HL-60 (cell line): ENCODE data around the gene PNKP.

Source experiments
- DNase-seq, 2 experiments: peaks; one replicate each; pipeline ENCODE4 v3.0.0-alpha.2; 2010 to 2020; ENCODE audit warnings: low read depth in 1 of 2, low spot score in 1 of 2
- H3K27ac ChIP-seq: fragments of 250-450 bp; sonication (Bioruptor Pico); replicated peaks from 2 replicates; pipeline ENCODE4 v1.5.1; 2020; ENCODE audit warnings: mild to moderate bottlenecking, moderate library complexity
- H3K27me3 ChIP-seq: fragments of 250-450 bp; sonication (Bioruptor Pico); 2 replicates; pipeline ENCODE4 v1.5.1; 2021; ENCODE audit warnings: mild to moderate bottlenecking, moderate library complexity; ENCODE audit not compliant: insufficient read depth, poor library complexity, severe bottlenecking
- H3K4me3 ChIP-seq: replicated peaks from 2 replicates; pipeline ENCODE4 v1.5.1; 2011; ENCODE audit warnings: mild to moderate bottlenecking, control low read depth, low read length; ENCODE audit not compliant: insufficient read depth
- GABPA ChIP-seq: IDR thresholded peaks from 2 replicates; pipeline ENCODE4 v1.6.1; 2012; ENCODE audit warnings: low read depth
- POLR2AphosphoS5 ChIP-seq: IDR thresholded peaks from 2 replicates; pipeline ENCODE4 v1.6.1; 2012; ENCODE audit warnings: low read depth
- REST ChIP-seq: IDR thresholded peaks from 2 replicates; pipeline ENCODE4 v1.6.1; 2012; ENCODE audit warnings: low read depth; ENCODE audit not compliant: insufficient replicate concordance
- SPI1 ChIP-seq: IDR thresholded peaks from 2 replicates; pipeline ENCODE4 v1.6.1; 2012; ENCODE audit warnings: low read depth, mild to moderate bottlenecking, borderline replicate concordance
- TF ChIP-seq, protein P1 (sequence below): IDR thresholded peaks from one replicate; pipeline ENCODE4 v1.5.1; 2011; ENCODE audit warnings: low read length, control low read depth, inconsistent platforms; ENCODE audit not compliant: insufficient read depth

PNKP gene

GRCh38 chr19:49889687-49890348 lies 22.4 kb upstream of the PNKP start:
- DNase-seq, result peak; percentile 58 to 61
- TF ChIP-seq REST, result no peak
- no peak for TF ChIP-seq SPI1
- TF ChIP-seq, protein P1, sequence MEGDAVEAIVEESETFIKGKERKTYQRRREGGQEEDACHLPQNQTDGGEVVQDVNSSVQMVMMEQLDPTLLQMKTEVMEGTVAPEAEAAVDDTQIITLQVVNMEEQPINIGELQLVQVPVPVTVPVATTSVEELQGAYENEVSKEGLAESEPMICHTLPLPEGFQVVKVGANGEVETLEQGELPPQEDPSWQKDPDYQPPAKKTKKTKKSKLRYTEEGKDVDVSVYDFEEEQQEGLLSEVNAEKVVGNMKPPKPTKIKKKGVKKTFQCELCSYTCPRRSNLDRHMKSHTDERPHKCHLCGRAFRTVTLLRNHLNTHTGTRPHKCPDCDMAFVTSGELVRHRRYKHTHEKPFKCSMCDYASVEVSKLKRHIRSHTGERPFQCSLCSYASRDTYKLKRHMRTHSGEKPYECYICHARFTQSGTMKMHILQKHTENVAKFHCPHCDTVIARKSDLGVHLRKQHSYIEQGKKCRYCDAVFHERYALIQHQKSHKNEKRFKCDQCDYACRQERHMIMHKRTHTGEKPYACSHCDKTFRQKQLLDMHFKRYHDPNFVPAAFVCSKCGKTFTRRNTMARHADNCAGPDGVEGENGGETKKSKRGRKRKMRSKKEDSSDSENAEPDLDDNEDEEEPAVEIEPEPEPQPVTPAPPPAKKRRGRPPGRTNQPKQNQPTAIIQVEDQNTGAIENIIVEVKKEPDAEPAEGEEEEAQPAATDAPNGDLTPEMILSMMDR, result no peak
- TF ChIP-seq GABPA, result no peak
- no peak for TF ChIP-seq POLR2AphosphoS5
- H3K4me3 ChIP-seq, result no peak overlapping the region
- no peak overlapping the region for H3K27ac ChIP-seq
- no peaks in the 10 kb centered on the region for H3K27me3 ChIP-seq

DNA sequence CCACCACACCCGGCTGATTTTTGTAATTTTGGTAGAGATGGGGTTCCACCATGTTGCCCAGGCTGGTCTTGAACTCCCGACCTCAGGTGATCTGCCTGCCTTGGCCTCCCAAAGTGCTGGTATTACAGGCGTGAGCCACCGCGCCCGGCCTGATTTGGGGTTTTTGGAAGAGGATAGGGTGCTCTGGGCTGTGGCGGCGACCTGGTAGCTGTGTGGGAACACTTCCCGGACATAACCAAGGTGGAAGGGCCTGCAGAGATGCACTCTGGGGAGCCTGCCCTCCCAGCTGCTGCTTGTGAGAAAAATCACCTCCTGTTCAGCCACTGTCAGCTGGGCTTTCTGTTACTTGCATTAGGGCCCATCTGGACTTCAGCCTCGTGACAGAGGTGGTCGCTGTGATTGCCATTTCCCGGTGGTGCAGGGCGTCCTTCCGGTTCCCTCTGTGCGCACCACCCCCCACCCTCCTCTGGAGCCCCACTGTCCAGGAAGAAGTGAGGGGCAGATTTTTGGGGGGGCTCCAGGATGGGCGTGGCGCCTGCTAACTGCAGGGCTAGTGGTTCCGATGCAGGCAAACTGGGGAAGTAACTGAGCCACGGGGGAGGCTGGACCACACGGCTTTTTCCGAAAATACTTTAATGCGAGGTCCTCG lies 21.8 kb upstream of the PNKP start:
- Histone ChIP-seq H3K4me3 (no peak overlapping the region), H3K27ac (no peak overlapping the region), H3K27me3 (no peaks in the 10 kb centered on the region)
- no peak for TF ChIP-seq SPI1
- TF ChIP-seq, protein P1, result no peak
- TF ChIP-seq POLR2AphosphoS5, result no peak
- TF ChIP-seq GABPA, result no peak
- no peak for TF ChIP-seq REST
- DNase-seq, result no peak

GRCh38 chr19:49888510-49888824 lies 21.1 kb upstream of the PNKP start:
- TF ChIP-seq, protein P1, result no peak
- TF ChIP-seq POLR2AphosphoS5, result no peak
- TF ChIP-seq GABPA, result no peak
- no peak for TF ChIP-seq SPI1
- TF ChIP-seq REST, result no peak
- Histone ChIP-seq H3K4me3 (no peak overlapping the region), H3K27me3 (no peaks in the 10 kb centered on the region), H3K27ac (no peak overlapping the region)
- no peak for DNase-seq
